BLaER1 (cell line): ENCODE results near the gene NRG3.

ENCODE experiments used
- H3K27ac ChIP-seq: shearing (Covaris generic); formaldehyde crosslinking; 2 replicates; pipeline ENCODE4 v1.8.1; 2022
- H3K27me3 ChIP-seq: shearing (Covaris generic); formaldehyde crosslinking; 2 replicates; pipeline ENCODE4 v1.8.1; 2022
- H3K36me3 ChIP-seq: shearing (Covaris generic); formaldehyde crosslinking; 2 replicates; pipeline ENCODE4 v1.8.1; 2022
- H3K4me1 ChIP-seq: shearing (Covaris generic); formaldehyde crosslinking; 2 replicates; pipeline ENCODE4 v1.8.1; 2022
- H3K4me2 ChIP-seq: shearing (Covaris generic); formaldehyde crosslinking; 2 replicates; pipeline ENCODE4 v1.8.1; 2022
- H3K4me3 ChIP-seq: shearing (Covaris generic); formaldehyde crosslinking; 2 replicates; pipeline ENCODE4 v1.8.1; 2022
- H3K9ac ChIP-seq: shearing (Covaris generic); formaldehyde crosslinking; 2 replicates; pipeline ENCODE4 v1.8.1; 2022
- H3K9me3 ChIP-seq: shearing (Covaris generic); formaldehyde crosslinking; 2 replicates; pipeline ENCODE4 v1.8.1; 2022
- H4K20me1 ChIP-seq: shearing (Covaris generic); formaldehyde crosslinking; 2 replicates; pipeline ENCODE4 v1.8.1; 2022
- Cebpa-rat ChIP-seq: shearing (Covaris generic); IDR thresholded peaks from 2 replicates; pipeline ENCODE4 v1.8.1; 2022

NRG3 gene

DNA sequence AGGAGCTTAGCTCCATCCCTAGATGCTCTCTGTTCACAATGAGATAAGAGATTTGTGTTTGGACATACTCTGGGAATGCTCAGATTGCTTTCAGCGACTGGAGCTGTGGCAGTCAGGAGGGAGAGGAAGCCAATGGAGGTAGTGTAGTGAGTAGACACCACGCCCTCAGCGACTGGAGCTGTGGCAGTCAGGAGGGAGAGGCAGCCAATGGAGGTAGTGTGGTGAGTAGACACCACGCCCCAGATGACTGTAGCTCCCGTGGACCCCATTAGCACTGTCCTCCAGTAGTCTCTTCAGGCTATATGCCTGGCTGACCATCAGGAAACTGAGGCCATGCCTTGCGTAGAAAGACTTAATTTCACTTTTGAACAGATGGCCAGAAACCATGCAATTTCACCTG is 1033.8 kb downstream of the NRG3 start:
- Histone ChIP-seq H3K4me1 (peaks cover 3% of the 10 kb centered on the region), H3K27ac (no peak overlapping the region), H4K20me1 (no peaks in the 10 kb centered on the region), H3K36me3 (no peaks in the 10 kb centered on the region), H3K9ac (no peak overlapping the region), H3K27me3 (no peaks in the 10 kb centered on the region), H3K4me2 (no peak overlapping the region), H3K9me3 (peaks cover 3% of the 10 kb centered on the region; the same call in 1 of the 2 replicates), H3K4me3 (no peak overlapping the region)
- no peak for TF ChIP-seq Cebpa-rat

DNA sequence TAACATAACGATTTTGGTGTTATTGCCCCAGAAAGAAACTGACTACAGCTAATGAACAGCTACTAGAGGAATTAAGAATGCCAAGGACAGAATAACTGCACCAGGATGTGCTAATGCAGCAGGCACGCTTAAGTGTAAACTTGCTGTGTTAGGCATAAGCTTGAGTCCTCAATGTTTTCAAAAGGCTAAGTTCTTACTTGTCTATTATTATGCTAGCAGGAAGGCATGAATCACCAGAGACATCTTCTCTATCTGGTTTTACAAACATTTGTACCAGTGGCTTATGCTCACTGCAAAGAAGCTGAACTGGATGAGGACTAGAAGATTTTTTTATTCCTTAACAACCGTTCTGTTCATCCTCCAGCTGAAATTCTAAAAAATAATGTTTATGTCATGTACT is 1035.3 kb downstream of the NRG3 start:
- no peaks in the 10 kb centered on the region for H3K27me3 ChIP-seq
- no peak overlapping the region for H3K4me3 ChIP-seq
- H3K27ac ChIP-seq: no peak overlapping the region
- no peak overlapping the region for H3K9ac ChIP-seq
- TF ChIP-seq Cebpa-rat: no peak
- H3K4me2 ChIP-seq: no peak overlapping the region
- H3K4me1 ChIP-seq: peaks cover 18% of the 10 kb centered on the region
- peaks cover 3% of the 10 kb centered on the region; the same call in 1 of the 2 replicates for H3K9me3 ChIP-seq
- H3K36me3 ChIP-seq: no peaks in the 10 kb centered on the region
- no peaks in the 10 kb centered on the region for H4K20me1 ChIP-seq

DNA sequence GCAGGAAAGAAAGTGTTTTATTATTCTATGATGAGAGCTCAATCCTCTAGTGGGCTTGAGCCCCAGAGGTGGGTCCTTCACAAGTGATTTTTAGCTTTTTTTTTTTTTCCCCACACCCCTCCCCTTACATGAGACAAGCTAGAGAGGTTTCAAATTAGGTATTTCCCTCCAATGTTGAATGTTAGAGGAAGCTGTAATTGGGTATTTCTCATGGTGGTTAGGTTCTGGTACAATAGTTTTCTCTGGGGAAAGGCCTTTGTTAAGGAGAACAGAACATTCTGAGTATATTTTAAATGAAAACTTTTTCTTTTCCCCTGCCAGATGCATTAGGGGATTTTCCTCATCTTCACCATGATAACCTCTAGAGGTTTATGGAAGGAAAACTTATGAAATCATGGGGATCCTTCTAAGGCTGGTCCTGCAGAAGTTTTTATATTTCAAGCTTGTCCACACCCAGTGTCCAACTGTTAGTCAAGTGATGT is 1039.7 kb downstream of the NRG3 start:
- H3K36me3 ChIP-seq: no peaks in the 10 kb centered on the region
- peak overlapping the region; percentile 73 for H3K4me2 ChIP-seq
- H3K9ac ChIP-seq: no peak overlapping the region
- no peaks in the 10 kb centered on the region; the same call in 1 of the 2 replicates for H3K9me3 ChIP-seq
- H3K4me3 ChIP-seq: no peak overlapping the region
- no peaks in the 10 kb centered on the region for H3K27me3 ChIP-seq
- no peak for TF ChIP-seq Cebpa-rat
- peak overlapping the region; percentile 8; the same call in 1 of the 2 replicates for H3K27ac ChIP-seq
- H4K20me1 ChIP-seq: no peaks in the 10 kb centered on the region
- H3K4me1 ChIP-seq: peaks cover 27% of the 10 kb centered on the region

DNA sequence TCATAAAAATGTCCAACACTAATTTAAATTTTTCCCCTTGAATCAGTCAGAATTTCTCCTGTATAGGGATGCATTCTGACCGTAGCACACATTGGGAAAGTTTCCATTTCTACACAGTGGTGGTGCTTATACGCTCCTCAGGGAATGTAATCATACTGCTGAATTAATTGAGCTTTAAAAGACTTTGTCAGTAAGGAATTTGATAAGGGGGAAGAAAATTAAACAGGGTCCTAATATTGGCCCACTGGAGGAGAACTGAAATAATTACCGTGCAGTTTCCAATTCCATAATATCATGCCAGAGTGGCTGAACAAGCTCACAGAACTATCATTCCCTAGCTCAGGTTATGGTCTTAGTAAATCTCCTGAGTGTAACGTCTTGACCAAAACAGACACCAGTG is 1041.9 kb downstream of the NRG3 start:
- Histone ChIP-seq H3K4me1 (peaks cover 27% of the 10 kb centered on the region), H3K27me3 (no peaks in the 10 kb centered on the region), H3K9me3 (no peaks in the 10 kb centered on the region; the same call in 1 of the 2 replicates), H4K20me1 (no peaks in the 10 kb centered on the region), H3K4me3 (no peak overlapping the region), H3K9ac (no peak overlapping the region), H3K36me3 (no peaks in the 10 kb centered on the region), H3K27ac (no peak overlapping the region), H3K4me2 (no peak overlapping the region)
- TF ChIP-seq Cebpa-rat: no peak

DNA sequence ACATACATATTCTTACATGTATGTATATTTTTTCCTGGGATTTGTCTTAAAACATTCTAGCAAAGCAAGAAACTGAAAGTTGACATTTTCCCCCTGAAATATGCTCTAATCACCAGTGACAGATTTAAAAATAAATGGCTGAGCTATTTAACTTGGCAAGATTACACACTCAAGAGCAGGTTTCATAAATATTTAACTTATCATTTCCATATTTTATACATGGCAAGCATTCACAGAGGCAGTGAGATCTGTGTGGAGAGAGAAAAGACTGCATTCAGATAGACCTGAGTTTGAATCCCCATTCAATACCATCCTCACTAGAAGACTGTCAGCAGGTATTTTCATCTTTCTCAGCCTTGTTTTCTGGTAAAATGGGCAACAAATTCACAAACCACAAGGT is 1043.0 kb downstream of the NRG3 start:
- no peak overlapping the region for H3K4me3 ChIP-seq
- H3K9me3 ChIP-seq: no peaks in the 10 kb centered on the region; the same call in 1 of the 2 replicates
- no peaks in the 10 kb centered on the region for H3K36me3 ChIP-seq
- no peak for TF ChIP-seq Cebpa-rat
- no peak overlapping the region for H3K4me2 ChIP-seq
- H4K20me1 ChIP-seq: no peaks in the 10 kb centered on the region
- no peak overlapping the region for H3K9ac ChIP-seq
- H3K4me1 ChIP-seq: peaks cover 27% of the 10 kb centered on the region
- H3K27ac ChIP-seq: no peak overlapping the region
- H3K27me3 ChIP-seq: no peaks in the 10 kb centered on the region

DNA sequence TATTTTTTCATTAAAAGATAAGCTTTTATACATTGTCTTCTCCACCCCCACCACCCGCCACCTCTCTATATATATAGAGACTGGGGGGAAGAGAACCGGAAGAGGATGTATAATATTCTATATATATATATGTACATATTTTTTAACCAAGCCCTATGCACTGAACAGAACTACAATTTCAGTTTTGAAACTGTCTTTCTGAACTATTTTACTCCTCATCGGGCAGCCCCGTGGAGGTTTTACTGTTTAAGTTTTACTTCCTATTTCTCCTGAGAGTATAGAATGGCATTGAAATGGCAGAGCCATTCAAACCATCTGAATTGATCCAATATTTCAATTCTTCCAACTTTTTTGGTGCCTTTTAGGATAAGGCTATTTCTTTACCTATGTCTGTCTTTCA is 1047.1 kb downstream of the NRG3 start:
- Histone ChIP-seq H3K27ac (no peak overlapping the region), H3K27me3 (no peaks in the 10 kb centered on the region), H3K36me3 (no peaks in the 10 kb centered on the region), H3K9me3 (no peaks in the 10 kb centered on the region), H3K4me3 (no peak overlapping the region), H4K20me1 (no peaks in the 10 kb centered on the region), H3K4me1 (no peaks in the 10 kb centered on the region), H3K9ac (no peak overlapping the region), H3K4me2 (no peak overlapping the region)
- no peak for TF ChIP-seq Cebpa-rat

DNA sequence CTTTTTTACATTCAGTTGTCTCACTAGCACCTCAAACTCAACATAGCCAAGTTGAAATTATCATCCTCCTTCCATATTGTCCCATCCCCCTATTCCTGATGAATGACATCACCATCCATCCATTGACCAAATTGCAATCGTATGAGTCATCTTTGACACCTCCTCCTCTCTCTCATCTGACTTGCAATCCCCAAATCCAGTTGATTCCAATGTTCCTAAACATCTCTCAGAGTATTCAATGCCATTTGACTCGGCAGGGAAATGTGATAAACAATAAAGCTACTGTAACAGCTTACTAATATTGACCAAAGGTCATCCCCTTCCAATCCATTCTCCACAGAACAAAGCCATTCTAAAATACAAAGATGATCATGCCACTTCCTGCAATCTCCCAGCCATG is 1047.8 kb downstream of the NRG3 start:
- H3K9ac ChIP-seq: no peak overlapping the region
- H3K4me1 ChIP-seq: no peaks in the 10 kb centered on the region
- H3K36me3 ChIP-seq: no peaks in the 10 kb centered on the region
- H4K20me1 ChIP-seq: no peaks in the 10 kb centered on the region
- no peaks in the 10 kb centered on the region for H3K9me3 ChIP-seq
- H3K27ac ChIP-seq: no peak overlapping the region
- H3K4me3 ChIP-seq: no peak overlapping the region
- H3K27me3 ChIP-seq: no peaks in the 10 kb centered on the region
- TF ChIP-seq Cebpa-rat: no peak
- no peak overlapping the region for H3K4me2 ChIP-seq

DNA sequence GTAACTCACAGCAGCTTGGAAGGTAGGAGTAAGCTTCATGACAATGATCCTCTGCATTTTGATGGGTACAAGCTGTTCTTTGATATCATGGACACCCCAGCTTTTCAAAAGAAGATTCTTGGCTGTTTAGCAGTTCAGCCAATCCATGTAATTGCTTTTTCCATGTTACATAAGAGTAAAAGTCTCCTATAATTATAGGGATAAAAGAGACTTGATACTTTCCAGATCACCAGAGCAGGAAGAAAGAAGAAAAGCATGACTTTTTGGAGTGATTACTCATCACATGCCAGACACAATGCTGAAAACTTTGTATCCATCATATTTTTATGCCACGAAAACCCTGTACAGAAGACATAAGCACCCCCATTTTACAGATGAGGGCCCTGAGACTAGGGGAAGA is 1049.7 kb downstream of the NRG3 start:
- Histone ChIP-seq H3K9ac (no peak overlapping the region), H3K27ac (no peak overlapping the region), H4K20me1 (no peaks in the 10 kb centered on the region), H3K4me1 (no peaks in the 10 kb centered on the region), H3K9me3 (no peaks in the 10 kb centered on the region), H3K27me3 (no peaks in the 10 kb centered on the region), H3K36me3 (no peaks in the 10 kb centered on the region), H3K4me3 (no peak overlapping the region), H3K4me2 (no peak overlapping the region)
- no peak for TF ChIP-seq Cebpa-rat

DNA sequence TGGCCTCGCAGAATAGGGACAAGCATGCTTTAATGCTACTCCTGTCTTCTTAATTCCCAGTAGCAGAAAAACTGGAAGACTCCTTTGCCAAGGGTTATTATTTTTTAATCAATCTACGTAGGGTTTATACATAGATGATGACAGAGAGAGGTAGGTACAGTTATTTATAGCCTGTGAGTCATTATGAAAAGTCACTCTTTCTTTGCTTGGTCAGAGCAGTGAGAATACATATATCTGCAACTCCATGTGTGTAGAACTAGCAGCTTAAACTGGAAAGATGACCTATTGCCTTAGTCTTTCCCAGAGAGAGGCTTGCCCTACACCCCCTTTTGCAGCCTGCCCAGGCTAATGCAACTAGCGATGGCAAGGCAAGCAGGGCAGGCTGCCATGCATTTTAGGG is 1050.6 kb downstream of the NRG3 start:
- no peaks in the 10 kb centered on the region for H3K9me3 ChIP-seq
- no peak overlapping the region for H3K27ac ChIP-seq
- H3K4me3 ChIP-seq: no peak overlapping the region
- no peak overlapping the region for H3K9ac ChIP-seq
- H3K4me1 ChIP-seq: no peaks in the 10 kb centered on the region
- no peak for TF ChIP-seq Cebpa-rat
- H4K20me1 ChIP-seq: no peaks in the 10 kb centered on the region
- H3K36me3 ChIP-seq: no peaks in the 10 kb centered on the region
- no peak overlapping the region for H3K4me2 ChIP-seq
- H3K27me3 ChIP-seq: no peaks in the 10 kb centered on the region

DNA sequence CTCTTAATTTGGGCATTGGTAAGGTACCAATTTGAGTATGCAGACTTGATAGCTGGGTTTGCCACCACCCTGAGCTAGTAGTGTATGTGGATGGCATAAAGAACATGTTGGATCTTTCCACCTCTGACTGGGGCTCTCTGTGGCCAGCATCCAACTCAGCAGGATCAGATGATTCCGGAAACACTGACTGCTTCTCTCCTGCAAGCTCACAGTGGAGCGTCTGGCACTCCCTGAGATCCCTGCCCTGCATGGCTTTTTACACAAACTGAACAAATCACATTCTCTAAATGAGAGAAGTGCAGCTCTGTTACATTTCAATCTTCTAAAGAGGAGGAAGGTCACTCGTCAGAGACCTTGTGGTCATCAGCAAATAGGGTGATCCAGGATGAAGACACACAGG is 1057.5 kb downstream of the NRG3 start:
- H3K9me3 ChIP-seq: no peaks in the 10 kb centered on the region
- H3K4me1 ChIP-seq: no peaks in the 10 kb centered on the region
- H3K9ac ChIP-seq: no peak overlapping the region
- H3K4me3 ChIP-seq: no peak overlapping the region
- H3K4me2 ChIP-seq: no peak overlapping the region
- H3K27ac ChIP-seq: no peak overlapping the region
- no peaks in the 10 kb centered on the region for H4K20me1 ChIP-seq
- H3K27me3 ChIP-seq: no peaks in the 10 kb centered on the region
- TF ChIP-seq Cebpa-rat: no peak
- H3K36me3 ChIP-seq: no peaks in the 10 kb centered on the region

DNA sequence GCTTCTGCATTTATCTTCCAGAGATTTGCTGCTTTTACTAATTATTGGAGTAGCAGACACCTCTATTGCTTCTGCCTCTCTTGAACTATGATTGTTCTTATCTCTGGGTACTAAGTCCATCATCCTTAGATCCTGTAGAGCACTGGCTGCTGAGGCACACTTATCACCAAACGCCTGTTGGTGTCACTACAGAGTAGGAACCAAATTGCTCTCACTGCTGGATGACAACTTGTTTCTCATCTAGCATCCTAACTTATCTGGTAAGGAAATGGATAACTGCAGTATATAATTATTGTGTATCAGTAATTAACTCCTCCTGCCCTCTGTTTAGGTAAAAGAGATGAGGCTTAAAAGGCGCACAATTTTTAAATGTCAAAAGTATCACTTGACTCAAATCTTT is 1059.4 kb downstream of the NRG3 start:
- Histone ChIP-seq H3K9ac (no peak overlapping the region), H3K4me2 (no peak overlapping the region), H3K27ac (no peak overlapping the region), H3K4me1 (no peaks in the 10 kb centered on the region), H4K20me1 (no peaks in the 10 kb centered on the region), H3K4me3 (no peak overlapping the region), H3K27me3 (no peaks in the 10 kb centered on the region), H3K36me3 (no peaks in the 10 kb centered on the region), H3K9me3 (no peaks in the 10 kb centered on the region)
- no peak for TF ChIP-seq Cebpa-rat
